ENCODE results near the gene RGL3. TPM values are rescaled to one million over a fixed set of nuclear protein-coding genes. Genes with fewer than 3 reads are reported as not detected.
A peak's percentile ranks its signal among the peaks of the same experiment; 100 is the strongest.
"Not testable (repeated sequence)": the region's sequence is repeated elsewhere in the genome, so short reads cannot be mapped to it uniquely, and the experiment has no call there.

The RGL3 gene
- total RNA-seq, 1 experiment from 2014 or later, result 100 TPM

DNA sequence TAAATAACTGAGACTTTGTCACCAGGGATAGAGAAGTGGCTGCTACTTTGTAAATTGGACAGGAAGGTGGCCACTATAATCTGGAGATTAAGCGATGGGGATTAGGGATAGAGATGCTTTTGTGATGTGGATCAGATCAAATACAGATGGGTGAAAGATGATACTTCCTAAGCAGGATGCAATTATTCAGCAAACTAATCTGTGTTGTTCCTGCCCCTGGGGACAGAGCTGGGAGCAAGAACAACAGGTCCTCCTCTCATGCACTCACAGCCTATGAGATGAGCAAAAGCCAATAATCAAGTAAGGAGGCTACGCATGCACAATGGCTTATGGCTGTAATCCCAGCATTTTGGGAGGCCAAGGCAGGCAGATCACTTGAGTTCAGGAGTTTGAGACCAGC lies 4.6 kb downstream of the RGL3 start:
- H3K79me2 ChIP-seq (ENCODE audit: low read depth), result peaks cover 16% of the 10 kb centered on the region
- intact Hi-C loops (cut with micrococcal nuclease; ENCODE audit: unreplicated experiment), result no loop called here
- H3K4me1 ChIP-seq (replicated peaks; ENCODE audit: insufficient read depth), result peaks cover 8% of the 10 kb centered on the region; the same call in 1 of the 2 replicates
- peaks cover 46% of the 10 kb centered on the region for H3F3A ChIP-seq (ENCODE audit: insufficient read depth, low read depth)
- no peak overlapping the region for H3K27ac ChIP-seq
- H3K9me2 ChIP-seq (ENCODE audit: insufficient read depth), result no peaks in the 10 kb centered on the region
- BruUV-seq (replicated peaks), result no TSS peak
- H3K4me2 ChIP-seq, result no peak overlapping the region
- ChIA-PET CTCF (no interaction called here), POLR2A (ENCODE audit: unreplicated experiment) (no interaction called here)
- H3K36me3 ChIP-seq (ENCODE audit: low read depth), result peaks cover 15% of the 10 kb centered on the region
- no peaks in the 10 kb centered on the region for H3K9me3 ChIP-seq (ENCODE audit: insufficient read depth, low read depth)
- no peak overlapping the region for H3K4me3 ChIP-seq
- no peaks in the 10 kb centered on the region for H4K20me1 ChIP-seq (ENCODE audit: insufficient read depth)
- no peak overlapping the region for H2AFZ ChIP-seq
- TF ChIP-seq, protein P1, sequence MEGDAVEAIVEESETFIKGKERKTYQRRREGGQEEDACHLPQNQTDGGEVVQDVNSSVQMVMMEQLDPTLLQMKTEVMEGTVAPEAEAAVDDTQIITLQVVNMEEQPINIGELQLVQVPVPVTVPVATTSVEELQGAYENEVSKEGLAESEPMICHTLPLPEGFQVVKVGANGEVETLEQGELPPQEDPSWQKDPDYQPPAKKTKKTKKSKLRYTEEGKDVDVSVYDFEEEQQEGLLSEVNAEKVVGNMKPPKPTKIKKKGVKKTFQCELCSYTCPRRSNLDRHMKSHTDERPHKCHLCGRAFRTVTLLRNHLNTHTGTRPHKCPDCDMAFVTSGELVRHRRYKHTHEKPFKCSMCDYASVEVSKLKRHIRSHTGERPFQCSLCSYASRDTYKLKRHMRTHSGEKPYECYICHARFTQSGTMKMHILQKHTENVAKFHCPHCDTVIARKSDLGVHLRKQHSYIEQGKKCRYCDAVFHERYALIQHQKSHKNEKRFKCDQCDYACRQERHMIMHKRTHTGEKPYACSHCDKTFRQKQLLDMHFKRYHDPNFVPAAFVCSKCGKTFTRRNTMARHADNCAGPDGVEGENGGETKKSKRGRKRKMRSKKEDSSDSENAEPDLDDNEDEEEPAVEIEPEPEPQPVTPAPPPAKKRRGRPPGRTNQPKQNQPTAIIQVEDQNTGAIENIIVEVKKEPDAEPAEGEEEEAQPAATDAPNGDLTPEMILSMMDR (conservative IDR thresholded peaks at IDR 0.05), result no peak
- no peak for TF ChIP-seq EZH2 (IDR thresholded peaks at IDR 0.05; ENCODE audit: low read depth)
- DNase-seq, result no peak
- H3K27me3 ChIP-seq (ENCODE audit: insufficient read depth, low read depth), result no peaks in the 10 kb centered on the region

DNA sequence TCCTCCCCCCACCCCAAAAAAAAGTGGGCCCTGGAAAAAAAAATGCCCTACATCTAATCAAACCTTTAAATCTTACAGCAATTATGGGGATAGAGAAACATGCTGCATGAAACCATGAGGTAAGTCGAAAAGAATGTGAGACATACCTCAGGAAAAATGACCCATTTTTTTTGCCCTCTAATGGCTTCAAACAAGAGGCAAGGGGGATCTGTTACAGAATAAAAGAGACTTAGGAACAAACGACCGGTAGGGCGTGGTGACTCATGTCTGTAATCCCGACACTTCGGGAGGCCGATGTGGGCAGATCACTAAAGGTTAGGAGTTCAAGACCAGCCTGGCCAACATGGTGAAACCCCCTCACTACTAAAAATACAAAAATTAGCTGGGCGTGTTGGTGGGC lies 8.4 kb downstream of the RGL3 start:
- BruUV-seq (replicated peaks), result no TSS peak
- no peak overlapping the region for H2AFZ ChIP-seq
- H3K36me3 ChIP-seq (ENCODE audit: low read depth), result peaks cover 19% of the 10 kb centered on the region
- H3K79me2 ChIP-seq (ENCODE audit: low read depth), result no peaks in the 10 kb centered on the region
- no peaks in the 10 kb centered on the region for H3K4me1 ChIP-seq (replicated peaks; ENCODE audit: insufficient read depth)
- H4K20me1 ChIP-seq (ENCODE audit: insufficient read depth), result no peaks in the 10 kb centered on the region
- H3K27me3 ChIP-seq (ENCODE audit: insufficient read depth, low read depth), result no peaks in the 10 kb centered on the region
- H3K27ac ChIP-seq, result peak overlapping the region; percentile 55
- no peaks in the 10 kb centered on the region for H3K9me3 ChIP-seq (ENCODE audit: insufficient read depth, low read depth)
- H3K9me2 ChIP-seq (ENCODE audit: insufficient read depth), result no peaks in the 10 kb centered on the region
- POLR2A ChIA-PET (ENCODE audit: unreplicated experiment), result no interaction called here
- no peak overlapping the region for H3K4me3 ChIP-seq
- intact Hi-C loops (cut with micrococcal nuclease; ENCODE audit: unreplicated experiment), result no loop called here
- TF ChIP-seq EZH2 (IDR thresholded peaks at IDR 0.05; ENCODE audit: low read depth), result no peak
- TF ChIP-seq, protein P1 (conservative IDR thresholded peaks at IDR 0.05), result no peak
- CTCF ChIA-PET, result no interaction called here
- no peak overlapping the region for H3K4me2 ChIP-seq
- H3F3A ChIP-seq (ENCODE audit: insufficient read depth, low read depth), result peaks cover 31% of the 10 kb centered on the region
- DNase-seq, result peak; percentile 16 to 88

DNA sequence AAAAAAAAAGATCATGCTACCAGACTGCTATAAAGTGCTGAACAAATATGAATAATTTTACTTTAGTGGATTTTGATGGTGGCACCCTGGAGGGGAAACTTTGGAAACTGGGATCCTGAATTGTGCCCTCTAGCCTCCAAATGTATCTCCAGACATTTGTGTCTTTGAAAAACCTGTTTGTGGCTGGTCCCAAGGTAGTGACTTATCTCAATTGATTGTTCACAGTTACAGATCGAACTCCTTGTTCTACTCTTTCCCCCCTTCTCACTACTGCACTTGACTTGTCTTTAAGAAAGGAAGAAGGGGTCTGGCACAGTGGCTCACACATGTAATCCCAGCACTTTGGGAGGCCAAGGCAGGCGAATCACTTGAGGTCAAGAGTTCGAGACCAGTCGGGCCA lies 10.5 kb downstream of the RGL3 start:
- no peak overlapping the region for H3K4me2 ChIP-seq
- no peaks in the 10 kb centered on the region for H3K4me1 ChIP-seq (replicated peaks; ENCODE audit: insufficient read depth)
- H3K27me3 ChIP-seq (ENCODE audit: insufficient read depth, low read depth), result no peaks in the 10 kb centered on the region
- no TSS peak for BruUV-seq (replicated peaks)
- TF ChIP-seq, protein P1 (conservative IDR thresholded peaks at IDR 0.05), result no peak
- no peak for TF ChIP-seq EZH2 (IDR thresholded peaks at IDR 0.05; ENCODE audit: low read depth)
- no peak for DNase-seq
- H3K79me2 ChIP-seq (ENCODE audit: low read depth), result no peaks in the 10 kb centered on the region
- CTCF ChIA-PET, result no interaction called here
- POLR2A ChIA-PET (ENCODE audit: unreplicated experiment), result no interaction called here
- H3K27ac ChIP-seq, result no peak overlapping the region
- intact Hi-C loops (cut with micrococcal nuclease; ENCODE audit: unreplicated experiment), result no loop called here
- H4K20me1 ChIP-seq (ENCODE audit: insufficient read depth), result no peaks in the 10 kb centered on the region
- no peaks in the 10 kb centered on the region for H3K9me3 ChIP-seq (ENCODE audit: insufficient read depth, low read depth)
- H3K4me3 ChIP-seq, result no peak overlapping the region
- no peaks in the 10 kb centered on the region for H3K9me2 ChIP-seq (ENCODE audit: insufficient read depth)
- H3K36me3 ChIP-seq (ENCODE audit: low read depth), result peaks cover 13% of the 10 kb centered on the region
- H3F3A ChIP-seq (ENCODE audit: insufficient read depth, low read depth), result peaks cover 27% of the 10 kb centered on the region; the same call in 1 of the 2 replicates
- no peak overlapping the region for H2AFZ ChIP-seq

DNA sequence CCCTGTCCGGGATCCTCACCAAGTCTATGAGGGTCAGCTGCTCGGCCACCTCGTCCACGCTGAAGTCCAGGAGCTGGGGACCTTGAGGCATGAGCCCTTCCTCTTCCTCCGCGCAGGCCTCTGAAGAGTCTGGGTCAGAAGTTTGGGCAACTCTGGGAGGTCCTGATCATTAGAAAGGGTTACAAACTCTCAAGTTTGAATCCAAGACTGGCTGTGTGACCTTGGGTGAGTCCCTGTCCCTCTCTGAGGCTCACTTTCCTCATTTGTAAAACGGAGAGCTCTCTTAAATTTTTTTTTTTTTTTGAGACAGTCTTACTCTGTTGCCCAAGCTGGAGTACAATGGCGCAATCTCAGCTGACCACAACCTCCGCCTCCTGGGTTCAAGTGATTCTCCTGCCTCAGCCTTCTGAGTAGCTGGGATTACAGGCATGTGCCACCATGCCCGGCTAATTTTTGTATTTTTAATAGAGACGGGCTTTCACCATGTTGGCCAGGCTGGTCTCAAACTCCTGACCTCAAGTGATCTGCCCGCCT lies 12.3 kb downstream of the RGL3 start:
- POLR2A ChIA-PET (ENCODE audit: unreplicated experiment), result interaction anchor here (0.6 kb wide), 1 partner anchor 11 kb away, joined by 6 read pairs; no protein-coding TSS in a partner anchor
- intact Hi-C loops (cut with micrococcal nuclease; ENCODE audit: unreplicated experiment); H3K27ac ChIP-seq; CTCF ChIA-PET; BruUV-seq (replicated peaks); DNase-seq; H3K79me2 ChIP-seq (ENCODE audit: low read depth); H3K9me3 ChIP-seq (ENCODE audit: insufficient read depth, low read depth); H4K20me1 ChIP-seq (ENCODE audit: insufficient read depth); H2AFZ ChIP-seq; H3K4me2 ChIP-seq; H3K9me2 ChIP-seq (ENCODE audit: insufficient read depth); H3K27me3 ChIP-seq (ENCODE audit: insufficient read depth, low read depth); H3K4me1 ChIP-seq (replicated peaks; ENCODE audit: insufficient read depth); H3K4me3 ChIP-seq: not testable (repeated sequence)
- Histone ChIP-seq H3K36me3 (ENCODE audit: low read depth) (peaks cover 13% of the 10 kb centered on the region), H3F3A (ENCODE audit: insufficient read depth, low read depth) (peaks cover 27% of the 10 kb centered on the region; the same call in 1 of the 2 replicates)

Measured in PC-9 (cell line).